Caco-2 (cell line): Measurements from ENCODE around the gene DZANK1. TPM values are rescaled to one million over a fixed set of nuclear protein-coding genes. Genes with fewer than 3 reads are reported as not detected.

ENCODE experiments used
- BruUV-seq: library from RNA; stranded (reverse); fragments of 400-500 nt; replicated peaks from 2 replicates; lab custom pipeline; 2021; lab: Mats Ljungman, UMichigan
- CTCF ChIA-PET: fragments of 300-600 bp; sonication (Branson Sonifier 250); formaldehyde crosslinking; loops from one replicate; lab custom pipeline; 2022; ENCODE audit warnings: antibody characterized with exemption; lab: Charles Lee
- POLR2A ChIA-PET: fragments of 300-600 bp; sonication (Branson Sonifier 250); formaldehyde crosslinking; loops from one replicate; lab custom pipeline; 2022; ENCODE audit warnings: antibody characterized with exemption; lab: Charles Lee
- DNase-seq, 2 experiments: peaks; one replicate each; pipeline versions ENCODE4 v3.0.0 to v3.0.0-alpha.2; 2020 to 2022
- H3K27me3 ChIP-seq: replicated peaks from 2 replicates; pipeline ENCODE4 v1.6.0; 2011; ENCODE audit warnings: low read length; ENCODE audit not compliant: control insufficient read depth, insufficient read depth
- H3K36me3 ChIP-seq: 2 replicates; pipeline ENCODE4 v1.5.1; 2011; ENCODE audit warnings: low read length; ENCODE audit not compliant: control insufficient read depth, insufficient read depth
- H3K4me1 ChIP-seq: fragments of 250-450 bp; sonication (Bioruptor Pico); 2 replicates; pipeline ENCODE4 v1.5.1; 2020; ENCODE audit warnings: mild to moderate bottlenecking
- H3K4me3 ChIP-seq: 2 replicates; pipeline ENCODE4 v1.5.1; 2011; ENCODE audit warnings: low read depth, mild to moderate bottlenecking, control low read depth, low read length
- H3K9me3 ChIP-seq: fragments of 250-450 bp; sonication (Bioruptor Pico); 2 replicates; pipeline ENCODE4 v1.5.1; 2020; ENCODE audit warnings: mild to moderate bottlenecking, moderate library complexity
- H3K27ac Mint-ChIP-seq: one replicate; pipeline ENCODE4 v1.8.0; 2022; ENCODE audit warnings: mixed read lengths; ENCODE audit not compliant: unreplicated experiment
- H3K27me3 Mint-ChIP-seq: one replicate; pipeline ENCODE4 v1.8.0; 2022; ENCODE audit warnings: mixed read lengths; ENCODE audit not compliant: insufficient read depth, unreplicated experiment
- H3K36me3 Mint-ChIP-seq: one replicate; pipeline ENCODE4 v1.8.0; 2022; ENCODE audit warnings: mild to moderate bottlenecking, mixed read lengths; ENCODE audit not compliant: insufficient read depth, unreplicated experiment
- H3K4me1 Mint-ChIP-seq: one replicate; pipeline ENCODE4 v1.8.0; 2022; ENCODE audit warnings: low read depth, mixed read lengths; ENCODE audit not compliant: unreplicated experiment
- H3K4me3 Mint-ChIP-seq: one replicate; pipeline ENCODE4 v1.8.0; 2022; ENCODE audit warnings: mild to moderate bottlenecking, moderate library complexity, mixed read lengths; ENCODE audit not compliant: unreplicated experiment
- H3K9me3 Mint-ChIP-seq: one replicate; pipeline ENCODE4 v1.8.0; 2022; ENCODE audit warnings: mixed read lengths; ENCODE audit not compliant: unreplicated experiment
- CTCF ChIP-seq, 2 experiments: fragments of 200-600 bp in 1 of 2; IDR thresholded peaks; 1 replicate in 1 of 2; 2 replicates in 1 of 2; pipeline versions ENCODE4 v1.5.1 to v1.8.0; 2011 to 2022; ENCODE audit warnings: antibody characterized with exemption in 1 of 2, control low read depth in 1 of 2, inconsistent platforms in 1 of 2, low read depth in 1 of 2, low read length in 1 of 2, mild to moderate bottlenecking in 1 of 2, moderate library complexity in 1 of 2; ENCODE audit not compliant: insufficient read depth in 1 of 2, severe bottlenecking in 1 of 2, unreplicated experiment in 1 of 2
- intact Hi-C: fragments of 100-400 bp; cut with micrococcal nuclease; formaldehyde crosslinking; loops from one replicate; pipeline ENCODE4 v1.10.0; 2022; ENCODE audit not compliant: unreplicated experiment
- total RNA-seq: library from RNA; stranded (reverse); gene quantifications from 2 replicates; pipeline ENCODE4 v1.2.3, GENCODE V29; 2022

The DZANK1 gene
- total RNA-seq, 1 experiment from 2014 or later, result 8.6 TPM

- Mint-ChIP-seq H3K27me3 (no peaks in the 10 kb centered on the region), H3K4me3 (no peak overlapping the region), H3K4me1 (peaks cover 7% of the 10 kb centered on the region), H3K36me3 (no peaks in the 10 kb centered on the region), H3K9me3 (no peaks in the 10 kb centered on the region), H3K27ac (no peak overlapping the region)
- no peaks in the 10 kb centered on the region for H3K9me3 ChIP-seq
- no peaks in the 10 kb centered on the region for H3K4me1 ChIP-seq
- intact Hi-C loops, result no loop called here
- no peak for DNase-seq
- TF ChIP-seq CTCF (IDR thresholded peaks at IDR 0.05; ENCODE audit: insufficient read depth in 1 of 2, low read depth in 1 of 2, low read length in 1 of 2, severe bottlenecking in 1 of 2, unreplicated experiment in 1 of 2), result no peak
- no peaks in the 10 kb centered on the region for H3K27me3 ChIP-seq
- H3K36me3 ChIP-seq, result no peaks in the 10 kb centered on the region
- CTCF ChIA-PET, result no interaction called here
- no peak overlapping the region for H3K4me3 ChIP-seq
- no TSS peak for BruUV-seq
- POLR2A ChIA-PET, result no interaction called here
These were observed 102.1 kb downstream of the DZANK1 start for GRCh38 chr20:18364768-18365167.

- peaks cover 7% of the 10 kb centered on the region for H3K4me1 Mint-ChIP-seq
- H3K9me3 Mint-ChIP-seq, result no peaks in the 10 kb centered on the region
- H3K4me1 ChIP-seq, result no peaks in the 10 kb centered on the region
- ChIA-PET POLR2A (no interaction called here), CTCF (no interaction called here)
- no peaks in the 10 kb centered on the region for H3K36me3 ChIP-seq
- no TSS peak for BruUV-seq
- no peaks in the 10 kb centered on the region for H3K9me3 ChIP-seq
- no peaks in the 10 kb centered on the region for H3K27me3 Mint-ChIP-seq
- intact Hi-C loops, result no loop called here
- no peak for TF ChIP-seq CTCF (IDR thresholded peaks at IDR 0.05; ENCODE audit: insufficient read depth in 1 of 2, low read depth in 1 of 2, low read length in 1 of 2, severe bottlenecking in 1 of 2, unreplicated experiment in 1 of 2)
- H3K4me3 Mint-ChIP-seq, result no peak overlapping the region
- no peaks in the 10 kb centered on the region for H3K36me3 Mint-ChIP-seq
- no peak overlapping the region for H3K4me3 ChIP-seq
- no peaks in the 10 kb centered on the region for H3K27me3 ChIP-seq
- no peak for DNase-seq
- no peak overlapping the region for H3K27ac Mint-ChIP-seq
These were observed 103.1 kb downstream of the DZANK1 start for GRCh38 chr20:18363708-18364107.

- Mint-ChIP-seq H3K4me3 (no peak overlapping the region), H3K9me3 (no peaks in the 10 kb centered on the region), H3K27me3 (no peaks in the 10 kb centered on the region), H3K27ac (no peak overlapping the region), H3K4me1 (peaks cover 7% of the 10 kb centered on the region), H3K36me3 (no peaks in the 10 kb centered on the region)
- Histone ChIP-seq H3K9me3 (no peaks in the 10 kb centered on the region), H3K4me1 (no peaks in the 10 kb centered on the region), H3K4me3 (no peak overlapping the region), H3K36me3 (no peaks in the 10 kb centered on the region), H3K27me3 (no peaks in the 10 kb centered on the region)
- BruUV-seq, result no TSS peak
- intact Hi-C loops, result no loop called here
- ChIA-PET POLR2A (no interaction called here), CTCF (no interaction called here)
- no peak for TF ChIP-seq CTCF (IDR thresholded peaks at IDR 0.05; ENCODE audit: insufficient read depth in 1 of 2, low read depth in 1 of 2, low read length in 1 of 2, severe bottlenecking in 1 of 2, unreplicated experiment in 1 of 2)
- DNase-seq, result no peak
These were observed 103.9 kb downstream of the DZANK1 start for GRCh38 chr20:18362916-18363315.
